Body of pancreas (tissue), 4 donors: ENCODE results near the gene NKAIN2. TPM values are rescaled to one million over a fixed set of nuclear protein-coding genes. Genes with fewer than 3 reads are reported as not detected.

Source experiments
- ATAC-seq: fragments of 150-250 bp; one replicate; pipeline ENCODE4 v1.9.1; 2016
- DNase-seq, 4 donors: peaks; one replicate each; pipeline ENCODE4 v3.0.0-alpha.2; 2019
- H3K27ac ChIP-seq, 4 donors: fragments of 200-600 bp; sonication (generic); 1 replicate in 3 of 4; 2 replicates in 1 of 4; pipeline versions ENCODE4 v1.5.1 to v1.6.1; 2016 to 2019; ENCODE audit warnings: mild to moderate bottlenecking in 1 of 4, mixed read lengths in 1 of 4, moderate library complexity in 1 of 4
- H3K27me3 ChIP-seq, 2 donors: fragments of 200-600 bp; sonication (generic); one replicate each; pipeline ENCODE4 v1.6.0; 2016; ENCODE audit warnings: mild to moderate bottlenecking in 1 of 2
- H3K36me3 ChIP-seq, 2 donors: fragments of 200-600 bp; sonication (generic); replicated peaks in 1 of 2; 2 replicates each; pipeline ENCODE4 v1.5.1; 2016; ENCODE audit warnings: low read depth in 2 of 2; ENCODE audit not compliant: insufficient read depth in 1 of 2
- H3K4me1 ChIP-seq: fragments of 200-600 bp; sonication (generic); one replicate; pipeline ENCODE4 v1.6.0; 2016
- H3K4me3 ChIP-seq, 2 donors: fragments of 200-600 bp; sonication (generic); 1 replicate in 1 of 2; 2 replicates in 1 of 2; pipeline ENCODE4 v1.5.1; 2016 to 2019
- H3K9me3 ChIP-seq, 3 donors: fragments of 200-600 bp; sonication (generic); 1 replicate in 2 of 3; 2 replicates in 1 of 3; pipeline ENCODE4 v1.5.1; 2016
- CTCF ChIP-seq, 7 experiments: fragments of 450-650 bp in 4 of 7; fragments of 200-600 bp in 3 of 7; sonication (generic) in 3 of 7; IDR thresholded peaks; one replicate each; pipeline ENCODE4 v1.5.1; 2016 to 2019; ENCODE audit warnings: antibody characterized with exemption in 7 of 7
- POLR2A ChIP-seq, 3 donors: fragments of 450-650 bp; IDR thresholded peaks; one replicate each; pipeline ENCODE4 v1.6.1; 2016; ENCODE audit warnings: antibody characterized with exemption in 3 of 3, mild to moderate bottlenecking in 2 of 3
- WGBS, 2 donors: methylation state at CpG; one replicate each; pipeline ENCODE4 v1.1.5; 2017; 5-methylcytosine and 5-hydroxymethylcytosine counted together
- intact Hi-C: fragments of 100-400 bp; cut with DNase I; formaldehyde crosslinking; loops from one replicate; pipeline ENCODE4 v1.15.1; 2023
- total RNA-seq, 2 donors: library from RNA; depleted of rRNA; stranded (reverse); fragments of >200 nt; gene quantifications; one replicate each; pipeline ENCODE4 v1.1.0, GENCODE V29; 2016

The NKAIN2 gene
- total RNA-seq, 2 donors from 2014 or later = not detected

GRCh38 chr6:124755321-124755720, 951.7 kb downstream of the NKAIN2 start:
- H3K36me3 ChIP-seq = no peaks in the 10 kb centered on the region
- ATAC-seq (no peak), DNase-seq (no peak)
- no peaks in the 10 kb centered on the region for H3K9me3 ChIP-seq
- no peaks in the 10 kb centered on the region for H3K27me3 ChIP-seq
- 80 to 83% methylated on average over 2 of the region's 2 CpGs for WGBS, 2 donors
- H3K4me1 ChIP-seq = no peaks in the 10 kb centered on the region
- TF ChIP-seq POLR2A (IDR thresholded peaks at IDR 0.05) (no peak), CTCF (IDR thresholded peaks at IDR 0.05) (no peak)
- no peak overlapping the region for H3K4me3 ChIP-seq
- no peak overlapping the region for H3K27ac ChIP-seq
- intact Hi-C loops = no loop called here

GRCh38 chr6:124757560-124757959, 953.9 kb downstream of the NKAIN2 start:
- ATAC-seq (no peak), DNase-seq (no peak)
- no peak overlapping the region for H3K27ac ChIP-seq
- H3K9me3 ChIP-seq = no peaks in the 10 kb centered on the region
- no peaks in the 10 kb centered on the region for H3K36me3 ChIP-seq
- H3K27me3 ChIP-seq = no peaks in the 10 kb centered on the region
- TF ChIP-seq CTCF (IDR thresholded peaks at IDR 0.05) = no peak
- no peak for TF ChIP-seq POLR2A (IDR thresholded peaks at IDR 0.05)
- no peaks in the 10 kb centered on the region for H3K4me1 ChIP-seq
- intact Hi-C loops = no loop called here
- no peak overlapping the region for H3K4me3 ChIP-seq

GRCh38 chr6:124758663-124759062, 955.0 kb downstream of the NKAIN2 start:
- Histone ChIP-seq H3K4me1 (no peaks in the 10 kb centered on the region), H3K9me3 (no peaks in the 10 kb centered on the region), H3K4me3 (no peak overlapping the region), H3K27me3 (no peaks in the 10 kb centered on the region), H3K27ac (no peak overlapping the region), H3K36me3 (no peaks in the 10 kb centered on the region)
- DNase-seq = no peak
- WGBS, 2 donors = 89 to 95% methylated on average over 1 of the region's 1 CpG
- no peak for ATAC-seq
- intact Hi-C loops = no loop called here
- TF ChIP-seq POLR2A (IDR thresholded peaks at IDR 0.05) = no peak
- TF ChIP-seq CTCF (IDR thresholded peaks at IDR 0.05) = no peak

- DNase-seq (no peak), ATAC-seq (no peak)
- no peak for TF ChIP-seq POLR2A (IDR thresholded peaks at IDR 0.05)
- no peak for TF ChIP-seq CTCF (IDR thresholded peaks at IDR 0.05)
- H3K36me3 ChIP-seq = no peaks in the 10 kb centered on the region
- no peak overlapping the region for H3K27ac ChIP-seq
- H3K4me3 ChIP-seq = no peak overlapping the region
- H3K27me3 ChIP-seq = no peaks in the 10 kb centered on the region
- H3K9me3 ChIP-seq = no peaks in the 10 kb centered on the region
- 50 to 80% methylated on average over 1 of the region's 1 CpG for WGBS, 2 donors
- H3K4me1 ChIP-seq = no peaks in the 10 kb centered on the region
- intact Hi-C loops = no loop called here
Measured at GRCh38 chr6:124765280-124765679, 961.6 kb downstream of the NKAIN2 start.

GRCh38 chr6:124768224-124768623, 964.6 kb downstream of the NKAIN2 start:
- H3K27me3 ChIP-seq = no peaks in the 10 kb centered on the region
- H3K4me1 ChIP-seq = no peaks in the 10 kb centered on the region
- TF ChIP-seq POLR2A (IDR thresholded peaks at IDR 0.05) = no peak
- TF ChIP-seq CTCF (IDR thresholded peaks at IDR 0.05) = no peak
- H3K36me3 ChIP-seq = no peaks in the 10 kb centered on the region
- intact Hi-C loops = no loop called here
- DNase-seq (no peak), ATAC-seq (no peak)
- H3K9me3 ChIP-seq = no peaks in the 10 kb centered on the region
- WGBS, 2 donors = 36 to 58% methylated on average over 1 of the region's 1 CpG
- no peak overlapping the region for H3K4me3 ChIP-seq
- no peak overlapping the region for H3K27ac ChIP-seq
